NT2/D1 (cell line): ENCODE data around the gene TOM1L2.
A peak's percentile ranks its signal among the peaks of the same experiment; 100 is the strongest.

Experiments used
- DNase-seq: peaks from one replicate; pipeline ENCODE4 v3.0.0-alpha.2; 2011; ENCODE audit warnings: low read depth, low spot score
- H3K27me3 ChIP-seq: 2 replicates; pipeline ENCODE4 v1.6.0; 2011; ENCODE audit warnings: mild to moderate bottlenecking; ENCODE audit not compliant: insufficient read length, insufficient read depth
- H3K36me3 ChIP-seq: 2 replicates; pipeline ENCODE4 v1.6.1; 2011; ENCODE audit warnings: mild to moderate bottlenecking, low read length, mixed read lengths; ENCODE audit not compliant: insufficient read depth, insufficient read length
- H3K4me1 ChIP-seq: 2 replicates; pipeline ENCODE4 v1.5.1; 2011; ENCODE audit not compliant: insufficient read depth, insufficient read length
- H3K4me3 ChIP-seq: 2 replicates; pipeline ENCODE4 v1.5.1; 2011; ENCODE audit warnings: low read depth; ENCODE audit not compliant: insufficient read length
- H3K9ac ChIP-seq: 2 replicates; pipeline ENCODE4 v1.6.0; 2011; ENCODE audit warnings: low read depth; ENCODE audit not compliant: insufficient read length
- H3K9me3 ChIP-seq: 2 replicates; pipeline ENCODE4 v1.5.1; 2011; ENCODE audit warnings: mild to moderate bottlenecking, low read length; ENCODE audit not compliant: insufficient read depth
- SUZ12 ChIP-seq: IDR thresholded peaks from 2 replicates; pipeline ENCODE4 v1.6.1; 2011; ENCODE audit not compliant: insufficient read length, insufficient read depth; ENCODE audit errors: extremely low read depth
- YY1 ChIP-seq: IDR thresholded peaks from 2 replicates; pipeline ENCODE4 v1.6.1; 2011; ENCODE audit not compliant: insufficient read length, insufficient read depth
- ZNF274 ChIP-seq: IDR thresholded peaks from 2 replicates; pipeline ENCODE4 v1.6.1; 2011; ENCODE audit warnings: mild to moderate bottlenecking, low read depth, low read length

TOM1L2 gene

GRCh38 chr17:17877529-17878358, 94.5 kb downstream of the TOM1L2 start:
- DNase-seq, result peak; percentile 68
- no peak for TF ChIP-seq SUZ12
- TF ChIP-seq ZNF274, result no peak
- no peak for TF ChIP-seq YY1
- Histone ChIP-seq H3K36me3 (peaks cover 22% of the 10 kb centered on the region), H3K27me3 (peaks cover 4% of the 10 kb centered on the region), H3K9me3 (no peaks in the 10 kb centered on the region), H3K9ac (peak overlapping the region; percentile 47), H3K4me1 (peaks cover 21% of the 10 kb centered on the region), H3K4me3 (no peak overlapping the region)

GRCh38 chr17:17876959-17877528, 95.2 kb downstream of the TOM1L2 start:
- H3K4me3 ChIP-seq, result no peak overlapping the region
- no peak for TF ChIP-seq YY1
- no peak for TF ChIP-seq ZNF274
- TF ChIP-seq SUZ12, result no peak
- no peaks in the 10 kb centered on the region for H3K9me3 ChIP-seq
- DNase-seq, result no peak
- H3K27me3 ChIP-seq, result peaks cover 4% of the 10 kb centered on the region
- H3K4me1 ChIP-seq, result peaks cover 19% of the 10 kb centered on the region
- H3K36me3 ChIP-seq, result peaks cover 20% of the 10 kb centered on the region
- H3K9ac ChIP-seq, result peak overlapping the region; percentile 47

- Histone ChIP-seq H3K4me3 (no peak overlapping the region), H3K9ac (no peak overlapping the region), H3K36me3 (peaks cover 5% of the 10 kb centered on the region), H3K27me3 (no peaks in the 10 kb centered on the region), H3K4me1 (peaks cover 12% of the 10 kb centered on the region), H3K9me3 (no peaks in the 10 kb centered on the region)
- DNase-seq, result no peak
- TF ChIP-seq SUZ12, result no peak
- TF ChIP-seq ZNF274, result no peak
- no peak for TF ChIP-seq YY1
Observed at GRCh38 chr17:17874478-17874877, 97.7 kb downstream of the TOM1L2 start.

GRCh38 chr17:17873450-17873991, 98.7 kb downstream of the TOM1L2 start:
- Histone ChIP-seq H3K36me3 (peaks cover 3% of the 10 kb centered on the region), H3K4me1 (peaks cover 12% of the 10 kb centered on the region), H3K9me3 (no peaks in the 10 kb centered on the region), H3K9ac (no peak overlapping the region), H3K4me3 (no peak overlapping the region), H3K27me3 (no peaks in the 10 kb centered on the region)
- no peak for DNase-seq
- TF ChIP-seq SUZ12 (no peak), ZNF274 (no peak), YY1 (no peak)

- TF ChIP-seq YY1, result no peak
- no peak for TF ChIP-seq SUZ12
- TF ChIP-seq ZNF274, result no peak
- H3K27me3 ChIP-seq, result no peaks in the 10 kb centered on the region
- no peak overlapping the region for H3K9ac ChIP-seq
- peaks cover 14% of the 10 kb centered on the region for H3K4me1 ChIP-seq
- H3K9me3 ChIP-seq, result no peaks in the 10 kb centered on the region
- peaks cover 4% of the 10 kb centered on the region for H3K36me3 ChIP-seq
- H3K4me3 ChIP-seq, result no peak overlapping the region
- no peak for DNase-seq
Observed at GRCh38 chr17:17872547-17873345, 99.5 kb downstream of the TOM1L2 start.

GRCh38 chr17:17871913-17872312, 100.3 kb downstream of the TOM1L2 start:
- TF ChIP-seq ZNF274, result no peak
- no peak for TF ChIP-seq YY1
- no peak for TF ChIP-seq SUZ12
- DNase-seq, result no peak
- Histone ChIP-seq H3K4me1 (peaks cover 12% of the 10 kb centered on the region), H3K9ac (no peak overlapping the region), H3K4me3 (no peak overlapping the region), H3K9me3 (no peaks in the 10 kb centered on the region), H3K36me3 (peaks cover 4% of the 10 kb centered on the region), H3K27me3 (no peaks in the 10 kb centered on the region)

GRCh38 chr17:17870247-17870646, 102.0 kb downstream of the TOM1L2 start:
- peaks cover 4% of the 10 kb centered on the region for H3K36me3 ChIP-seq
- DNase-seq, result no peak

More at GRCh38 chr17:17870247-17870646, 102.0 kb downstream of the TOM1L2 start:
- Histone ChIP-seq H3K4me3 (no peak overlapping the region), H3K4me1 (peaks cover 16% of the 10 kb centered on the region), H3K9me3 (no peaks in the 10 kb centered on the region), H3K9ac (no peak overlapping the region), H3K27me3 (no peaks in the 10 kb centered on the region)
- no peak for TF ChIP-seq ZNF274
- no peak for TF ChIP-seq SUZ12
- TF ChIP-seq YY1, result no peak
